IPS-18c (cell line): ENCODE measurements around the gene CYTH3.
"Not testable (repeated sequence)": the region's sequence is repeated elsewhere in the genome, so short reads cannot be mapped to it uniquely, and the experiment has no call there.

Experiments used
- H3K4me3 ChIP-seq: 2 replicates; pipeline ENCODE4 v1.7.0; 2013; ENCODE audit warnings: low read depth, mild to moderate bottlenecking, low read length, moderate library complexity; ENCODE audit not compliant: insufficient read depth
- H3K9me3 ChIP-seq: one replicate; pipeline ENCODE4 v1.6.1; 2013; ENCODE audit warnings: mild to moderate bottlenecking, low read length, moderate library complexity; ENCODE audit not compliant: control insufficient read depth, insufficient read depth

The CYTH3 gene

GRCh38 chr7:6246251-6246917 is 26.0 kb downstream of the CYTH3 start:
- no peak overlapping the region for H3K4me3 ChIP-seq
- H3K9me3 ChIP-seq, result no peaks in the 10 kb centered on the region

GRCh38 chr7:6244021-6244420 is 28.4 kb downstream of the CYTH3 start:
- no peak overlapping the region for H3K4me3 ChIP-seq
- no peaks in the 10 kb centered on the region for H3K9me3 ChIP-seq

- no peaks in the 10 kb centered on the region for H3K9me3 ChIP-seq
- no peak overlapping the region for H3K4me3 ChIP-seq
Observed at GRCh38 chr7:6243168-6243567, 29.3 kb downstream of the CYTH3 start.

GRCh38 chr7:6242561-6242960 is 29.9 kb downstream of the CYTH3 start:
- Histone ChIP-seq H3K9me3 (no peaks in the 10 kb centered on the region), H3K4me3 (no peak overlapping the region)

GRCh38 chr7:6241607-6241973 is 30.8 kb downstream of the CYTH3 start:
- Histone ChIP-seq H3K9me3 (no peaks in the 10 kb centered on the region), H3K4me3 (no peak overlapping the region)

- H3K4me3 ChIP-seq, result no peak overlapping the region
- H3K9me3 ChIP-seq, result no peaks in the 10 kb centered on the region
Observed at GRCh38 chr7:6238309-6238925, 34.0 kb downstream of the CYTH3 start.

- H3K9me3 ChIP-seq, result no peaks in the 10 kb centered on the region
- no peak overlapping the region for H3K4me3 ChIP-seq
Observed at GRCh38 chr7:6237730-6238129, 34.7 kb downstream of the CYTH3 start.

- Histone ChIP-seq H3K4me3 (no peak overlapping the region), H3K9me3 (no peaks in the 10 kb centered on the region)
Observed at GRCh38 chr7:6237011-6237410, 35.4 kb downstream of the CYTH3 start.

- H3K4me3 ChIP-seq, result no peak overlapping the region
- H3K9me3 ChIP-seq, result no peaks in the 10 kb centered on the region
Observed at GRCh38 chr7:6235029-6235871, 37.2 kb downstream of the CYTH3 start.

GRCh38 chr7:6234384-6234783 is 38.0 kb downstream of the CYTH3 start:
- H3K9me3 ChIP-seq, result no peaks in the 10 kb centered on the region

GRCh38 chr7:6232534-6232933 is 39.9 kb downstream of the CYTH3 start:
- Histone ChIP-seq H3K4me3 (no peak overlapping the region), H3K9me3 (no peaks in the 10 kb centered on the region)

More at GRCh38 chr7:6234384-6234783, 38.0 kb downstream of the CYTH3 start:
- no peak overlapping the region for H3K4me3 ChIP-seq

GRCh38 chr7:6232116-6232515 is 40.3 kb downstream of the CYTH3 start:
- H3K4me3 ChIP-seq, result no peak overlapping the region
- H3K9me3 ChIP-seq, result no peaks in the 10 kb centered on the region

GRCh38 chr7:6231184-6231583 is 41.2 kb downstream of the CYTH3 start:
- H3K9me3 ChIP-seq, result no peaks in the 10 kb centered on the region
- H3K4me3 ChIP-seq, result no peak overlapping the region

GRCh38 chr7:6229284-6229683 is 43.1 kb downstream of the CYTH3 start:
- not testable (repeated sequence) for H3K9me3 ChIP-seq, H3K4me3 ChIP-seq

GRCh38 chr7:6228361-6229229 is 43.8 kb downstream of the CYTH3 start:
- no peaks in the 10 kb centered on the region for H3K9me3 ChIP-seq
- no peak overlapping the region for H3K4me3 ChIP-seq

- H3K9me3 ChIP-seq, result no peaks in the 10 kb centered on the region
- H3K4me3 ChIP-seq, result no peak overlapping the region
Observed at GRCh38 chr7:6227294-6227846, 45.1 kb downstream of the CYTH3 start.

- H3K9me3 ChIP-seq, result peaks cover 2% of the 10 kb centered on the region
- no peak overlapping the region for H3K4me3 ChIP-seq
Observed at GRCh38 chr7:6226194-6226799, 46.1 kb downstream of the CYTH3 start.
